ENCODE data around the gene RSRC1.

GRCh38 chr3:158369279-158369678, 259.4 kb downstream of the RSRC1 start:
- TF ChIP-seq, protein P1, sequence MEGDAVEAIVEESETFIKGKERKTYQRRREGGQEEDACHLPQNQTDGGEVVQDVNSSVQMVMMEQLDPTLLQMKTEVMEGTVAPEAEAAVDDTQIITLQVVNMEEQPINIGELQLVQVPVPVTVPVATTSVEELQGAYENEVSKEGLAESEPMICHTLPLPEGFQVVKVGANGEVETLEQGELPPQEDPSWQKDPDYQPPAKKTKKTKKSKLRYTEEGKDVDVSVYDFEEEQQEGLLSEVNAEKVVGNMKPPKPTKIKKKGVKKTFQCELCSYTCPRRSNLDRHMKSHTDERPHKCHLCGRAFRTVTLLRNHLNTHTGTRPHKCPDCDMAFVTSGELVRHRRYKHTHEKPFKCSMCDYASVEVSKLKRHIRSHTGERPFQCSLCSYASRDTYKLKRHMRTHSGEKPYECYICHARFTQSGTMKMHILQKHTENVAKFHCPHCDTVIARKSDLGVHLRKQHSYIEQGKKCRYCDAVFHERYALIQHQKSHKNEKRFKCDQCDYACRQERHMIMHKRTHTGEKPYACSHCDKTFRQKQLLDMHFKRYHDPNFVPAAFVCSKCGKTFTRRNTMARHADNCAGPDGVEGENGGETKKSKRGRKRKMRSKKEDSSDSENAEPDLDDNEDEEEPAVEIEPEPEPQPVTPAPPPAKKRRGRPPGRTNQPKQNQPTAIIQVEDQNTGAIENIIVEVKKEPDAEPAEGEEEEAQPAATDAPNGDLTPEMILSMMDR (IDR thresholded peaks at IDR 0.05 in 8 of 11, conservative IDR thresholded peaks at IDR 0.05 in 3 of 11): no peak
- TF ChIP-seq POLR2AphosphoS5 (IDR thresholded peaks at IDR 0.05): no peak

Data from spleen (tissue), 7 donors.